Activated gamma-delta T cell treated with Interleukin-2 at 50 U/mL for 16 hours (primary cell): ENCODE results near the gene RAB40AL.

Experiments
- DNase-seq: peaks from one replicate; pipeline ENCODE4 v3.0.0-alpha.2; 2020

RAB40AL gene

DNA sequence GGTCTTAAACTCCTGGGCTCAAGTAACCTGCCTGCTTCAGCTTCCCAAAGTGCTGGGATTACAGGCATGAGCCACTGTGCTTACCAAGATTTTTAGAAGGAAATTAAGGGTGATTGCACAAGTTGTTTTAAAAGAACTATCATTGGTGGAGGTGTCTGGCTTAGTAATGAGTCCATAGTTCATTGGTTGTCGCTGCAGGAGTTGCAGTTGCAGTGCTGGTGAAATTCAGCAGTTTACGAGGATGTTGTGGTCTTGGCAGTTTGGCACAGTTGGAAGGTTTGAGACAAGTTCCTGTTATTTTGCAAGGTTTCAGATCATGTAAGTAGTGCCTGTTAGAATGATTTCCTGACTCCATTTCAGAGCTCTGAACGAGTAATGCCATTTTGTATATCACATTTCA is 48.1 kb downstream of the RAB40AL start:
- no peak for DNase-seq
